Vagina (tissue), 2 donors: Measurements from ENCODE around the gene GBA3. TPM values are rescaled to one million over a fixed set of nuclear protein-coding genes. Genes with fewer than 3 reads are reported as not detected.

Source experiments
- DNase-seq, 2 donors: peaks; one replicate each; pipeline ENCODE4 v3.0.0-alpha.2; 2017; ENCODE audit errors: extremely low spot score in 2 of 2
- H3K27ac ChIP-seq: fragments of 200-600 bp; sonication (generic); one replicate; pipeline ENCODE4 v1.5.1; 2019
- H3K27me3 ChIP-seq: fragments of 200-600 bp; sonication (generic); one replicate; pipeline ENCODE4 v1.5.1; 2019
- H3K36me3 ChIP-seq, 2 donors: fragments of 200-600 bp; sonication (generic); one replicate each; pipeline ENCODE4 v1.5.1; 2017 to 2019
- H3K4me1 ChIP-seq: fragments of 200-600 bp; sonication (generic); one replicate; pipeline ENCODE4 v1.5.1; 2019
- H3K4me3 ChIP-seq, 2 donors: fragments of 200-600 bp; sonication (generic); 1 replicate in 1 of 2; 2 replicates in 1 of 2; pipeline ENCODE4 v1.5.1; 2016 to 2019
- H3K9me3 ChIP-seq: fragments of 200-600 bp; sonication (generic); one replicate; pipeline ENCODE4 v1.5.1; 2019
- POLR2A ChIP-seq, 2 donors: fragments of 450-650 bp; IDR thresholded peaks; one replicate each; pipeline ENCODE4 v1.6.1; 2017; ENCODE audit warnings: antibody characterized with exemption in 2 of 2, mild to moderate bottlenecking in 2 of 2, moderate library complexity in 2 of 2
- POLR2AphosphoS5 ChIP-seq, 2 donors: sonication (generic); formaldehyde crosslinking; IDR thresholded peaks; one replicate each; pipeline ENCODE4 v1.9.0; 2017; ENCODE audit warnings: antibody characterized with exemption in 2 of 2, mild to moderate bottlenecking in 2 of 2, low read depth in 1 of 2; ENCODE audit not compliant: insufficient read depth in 1 of 2
- intact Hi-C: fragments of 100-400 bp; cut with DNase I; formaldehyde crosslinking; loops from one replicate; pipeline ENCODE4 v1.15.1; 2023
- total RNA-seq: library from RNA; depleted of rRNA; stranded (reverse); fragments of >200 nt; gene quantifications from one replicate; pipeline ENCODE4 v1.2.3, GENCODE V29; 2016
- TF ChIP-seq, protein P1 (sequence below), 3 experiments: fragments of 450-650 bp in 2 of 3; fragments of 200-600 bp in 1 of 3; sonication (generic) in 1 of 3; IDR thresholded peaks; one replicate each; pipeline ENCODE4 v1.5.1; 2017 to 2019; ENCODE audit warnings: antibody characterized with exemption in 3 of 3, mild to moderate bottlenecking in 2 of 3, moderate library complexity in 2 of 3

Gene GBA3
- total RNA-seq, 1 donor from 2014 or later: not detected

DNA sequence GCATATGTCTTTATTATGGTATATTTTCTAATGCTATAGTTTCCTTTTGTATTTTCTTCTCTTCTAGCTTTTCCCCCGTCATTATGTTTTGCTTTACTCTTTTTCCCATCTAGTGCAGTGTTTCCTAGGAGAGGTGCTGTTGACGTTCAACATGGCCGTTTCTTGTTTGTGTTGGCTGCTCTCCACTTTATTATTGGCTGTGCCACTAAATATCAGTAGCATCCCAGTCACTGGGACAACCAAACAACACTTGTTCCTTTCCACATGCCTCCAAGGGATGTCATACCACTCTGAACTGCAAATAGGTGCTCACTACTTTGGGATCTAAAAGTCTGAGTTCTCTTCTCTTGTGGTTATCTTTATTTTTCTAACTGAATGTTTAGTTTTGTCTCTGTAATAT, 26.5 kb downstream of the GBA3 start:
- Histone ChIP-seq H3K4me3 (no peak overlapping the region), H3K27ac (no peak overlapping the region), H3K27me3 (no peaks in the 10 kb centered on the region), H3K36me3 (no peaks in the 10 kb centered on the region), H3K4me1 (no peaks in the 10 kb centered on the region), H3K9me3 (no peaks in the 10 kb centered on the region)
- no peak for DNase-seq
- intact Hi-C loops: no loop called here
- TF ChIP-seq POLR2A (IDR thresholded peaks at IDR 0.05): no peak

DNA sequence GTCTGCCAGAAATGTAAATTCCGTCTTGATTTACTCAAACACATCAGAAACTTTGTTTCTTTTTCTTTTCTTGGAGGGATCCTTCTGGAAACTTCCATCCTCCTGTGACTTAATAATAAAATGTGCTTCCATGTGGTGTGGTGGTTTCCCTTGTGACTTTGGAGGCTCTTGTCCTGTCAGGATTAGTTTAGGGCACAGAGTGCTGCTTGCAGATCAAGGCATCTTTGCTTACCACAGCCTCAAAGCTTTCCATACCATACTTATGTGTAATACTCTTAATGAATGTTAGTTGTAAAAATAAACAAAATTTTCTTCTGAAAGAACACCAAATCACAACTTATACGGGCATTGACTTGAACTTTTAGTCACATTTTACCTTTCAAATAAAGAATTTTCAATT, 27.4 kb downstream of the GBA3 start:
- TF ChIP-seq POLR2AphosphoS5 (IDR thresholded peaks at IDR 0.05; ENCODE audit: insufficient read depth in 1 of 2, low read depth in 1 of 2): no peak
- TF ChIP-seq, protein P1, sequence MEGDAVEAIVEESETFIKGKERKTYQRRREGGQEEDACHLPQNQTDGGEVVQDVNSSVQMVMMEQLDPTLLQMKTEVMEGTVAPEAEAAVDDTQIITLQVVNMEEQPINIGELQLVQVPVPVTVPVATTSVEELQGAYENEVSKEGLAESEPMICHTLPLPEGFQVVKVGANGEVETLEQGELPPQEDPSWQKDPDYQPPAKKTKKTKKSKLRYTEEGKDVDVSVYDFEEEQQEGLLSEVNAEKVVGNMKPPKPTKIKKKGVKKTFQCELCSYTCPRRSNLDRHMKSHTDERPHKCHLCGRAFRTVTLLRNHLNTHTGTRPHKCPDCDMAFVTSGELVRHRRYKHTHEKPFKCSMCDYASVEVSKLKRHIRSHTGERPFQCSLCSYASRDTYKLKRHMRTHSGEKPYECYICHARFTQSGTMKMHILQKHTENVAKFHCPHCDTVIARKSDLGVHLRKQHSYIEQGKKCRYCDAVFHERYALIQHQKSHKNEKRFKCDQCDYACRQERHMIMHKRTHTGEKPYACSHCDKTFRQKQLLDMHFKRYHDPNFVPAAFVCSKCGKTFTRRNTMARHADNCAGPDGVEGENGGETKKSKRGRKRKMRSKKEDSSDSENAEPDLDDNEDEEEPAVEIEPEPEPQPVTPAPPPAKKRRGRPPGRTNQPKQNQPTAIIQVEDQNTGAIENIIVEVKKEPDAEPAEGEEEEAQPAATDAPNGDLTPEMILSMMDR (IDR thresholded peaks at IDR 0.05): no peak
- no peak for TF ChIP-seq POLR2A (IDR thresholded peaks at IDR 0.05)
- H3K9me3 ChIP-seq: no peaks in the 10 kb centered on the region
- H3K27me3 ChIP-seq: no peaks in the 10 kb centered on the region
- intact Hi-C loops: no loop called here
- H3K27ac ChIP-seq: no peak overlapping the region
- no peak for DNase-seq
- no peaks in the 10 kb centered on the region for H3K4me1 ChIP-seq
- no peak overlapping the region for H3K4me3 ChIP-seq
- H3K36me3 ChIP-seq: no peaks in the 10 kb centered on the region

DNA sequence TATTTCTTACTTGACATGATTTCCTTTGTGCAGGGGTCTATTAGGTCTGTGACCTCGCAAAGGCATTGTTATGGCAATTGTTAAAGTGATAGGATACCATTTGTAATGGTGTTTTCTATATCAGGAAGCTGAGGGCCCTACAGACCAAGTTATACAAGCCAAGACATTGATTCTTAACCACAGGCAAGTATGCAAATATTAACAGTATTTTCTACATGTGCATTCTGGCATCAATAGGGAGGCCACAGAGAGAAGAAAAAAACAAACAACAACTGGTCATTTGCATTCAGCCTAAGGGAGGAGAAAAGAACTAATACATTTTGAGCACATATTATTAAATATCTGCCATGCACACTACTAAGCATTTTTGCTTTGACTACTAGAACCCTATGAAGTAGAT, 28.5 kb downstream of the GBA3 start:
- Histone ChIP-seq H3K27ac (no peak overlapping the region), H3K4me1 (no peaks in the 10 kb centered on the region), H3K9me3 (no peaks in the 10 kb centered on the region), H3K4me3 (no peak overlapping the region), H3K36me3 (no peaks in the 10 kb centered on the region), H3K27me3 (no peaks in the 10 kb centered on the region)
- intact Hi-C loops: no loop called here
- no peak for DNase-seq
- TF ChIP-seq, protein P1 (IDR thresholded peaks at IDR 0.05): no peak
- no peak for TF ChIP-seq POLR2AphosphoS5 (IDR thresholded peaks at IDR 0.05; ENCODE audit: insufficient read depth in 1 of 2, low read depth in 1 of 2)

DNA sequence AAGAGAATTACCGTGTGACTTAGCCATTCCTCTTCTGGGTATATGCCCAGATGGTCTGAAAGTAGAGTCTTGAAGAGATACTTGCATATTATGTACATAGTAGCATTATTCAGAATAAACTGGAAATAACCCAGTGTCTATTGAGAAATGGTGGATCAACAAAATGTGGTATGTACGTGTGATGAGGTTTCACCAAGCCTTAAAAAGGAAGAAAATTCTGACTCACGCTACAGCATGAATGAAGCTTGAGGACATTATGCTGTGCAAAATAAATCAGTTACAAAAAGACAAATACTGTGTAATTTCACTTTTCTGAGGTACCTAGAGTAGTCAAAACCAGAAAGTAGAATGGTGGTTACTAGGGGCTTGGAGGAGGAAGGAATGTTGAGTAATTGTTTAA, 37.3 kb downstream of the GBA3 start:
- no peak overlapping the region for H3K4me3 ChIP-seq
- H3K27me3 ChIP-seq: no peaks in the 10 kb centered on the region
- TF ChIP-seq POLR2AphosphoS5 (IDR thresholded peaks at IDR 0.05; ENCODE audit: insufficient read depth in 1 of 2, low read depth in 1 of 2): no peak
- TF ChIP-seq POLR2A (IDR thresholded peaks at IDR 0.05): no peak
- TF ChIP-seq, protein P1 (IDR thresholded peaks at IDR 0.05): no peak
- H3K36me3 ChIP-seq: no peaks in the 10 kb centered on the region
- no peaks in the 10 kb centered on the region for H3K9me3 ChIP-seq
- intact Hi-C loops: no loop called here
- DNase-seq: no peak
- H3K27ac ChIP-seq: no peak overlapping the region
- H3K4me1 ChIP-seq: no peaks in the 10 kb centered on the region

DNA sequence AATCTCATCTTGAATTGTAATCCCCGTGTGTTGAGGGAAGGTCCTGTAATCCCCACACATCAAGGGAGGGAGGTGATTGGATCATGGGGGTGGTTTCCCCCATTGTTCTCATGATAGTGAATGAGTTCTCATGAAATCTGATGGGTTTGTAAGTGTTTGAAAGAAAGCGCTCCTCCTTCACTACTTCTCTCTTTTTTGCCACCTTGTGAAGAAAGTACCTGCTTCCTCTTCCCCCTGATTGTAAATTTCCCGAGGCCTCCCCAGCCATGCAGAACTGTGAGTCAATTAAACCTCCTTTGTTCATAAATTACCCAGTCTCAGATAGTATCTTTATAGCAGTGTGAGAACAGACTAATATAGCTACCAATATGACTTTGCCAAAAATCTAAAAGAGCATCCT, 41.1 kb downstream of the GBA3 start:
- H3K27me3 ChIP-seq: no peaks in the 10 kb centered on the region
- no peak for DNase-seq
- H3K4me3 ChIP-seq: no peak overlapping the region
- no peaks in the 10 kb centered on the region for H3K9me3 ChIP-seq
- no peaks in the 10 kb centered on the region for H3K36me3 ChIP-seq
- H3K27ac ChIP-seq: no peak overlapping the region
- H3K4me1 ChIP-seq: no peaks in the 10 kb centered on the region
- intact Hi-C loops: no loop called here
- no peak for TF ChIP-seq POLR2A (IDR thresholded peaks at IDR 0.05)
- no peak for TF ChIP-seq POLR2AphosphoS5 (IDR thresholded peaks at IDR 0.05; ENCODE audit: insufficient read depth in 1 of 2, low read depth in 1 of 2)
- TF ChIP-seq, protein P1 (IDR thresholded peaks at IDR 0.05): no peak

DNA sequence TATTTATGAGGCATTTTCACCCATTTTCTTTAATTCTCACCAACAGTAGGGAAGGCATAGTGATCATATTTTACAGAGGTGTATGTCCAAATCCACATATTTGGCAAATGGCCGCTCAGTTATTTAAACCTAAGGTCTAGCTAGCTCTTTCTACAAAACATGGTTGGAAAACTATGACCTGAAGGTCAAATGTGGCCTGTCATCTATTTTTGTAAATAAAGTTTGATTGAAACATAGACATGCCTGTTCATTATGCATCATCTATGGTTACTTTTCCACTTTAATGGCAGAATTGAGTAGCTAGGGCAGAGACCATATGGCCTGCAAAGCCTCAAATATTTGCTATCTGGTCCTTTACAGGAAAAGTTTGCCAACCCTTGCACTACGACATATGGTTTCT, 44.2 kb downstream of the GBA3 start:
- Histone ChIP-seq H3K27me3 (no peaks in the 10 kb centered on the region), H3K4me3 (no peak overlapping the region), H3K9me3 (no peaks in the 10 kb centered on the region), H3K27ac (no peak overlapping the region), H3K4me1 (no peaks in the 10 kb centered on the region), H3K36me3 (no peaks in the 10 kb centered on the region)
- TF ChIP-seq POLR2A (IDR thresholded peaks at IDR 0.05) (no peak), POLR2AphosphoS5 (IDR thresholded peaks at IDR 0.05; ENCODE audit: insufficient read depth in 1 of 2, low read depth in 1 of 2) (no peak)
- TF ChIP-seq, protein P1 (IDR thresholded peaks at IDR 0.05): no peak
- intact Hi-C loops: no loop called here
- no peak for DNase-seq
